ENCODE data around the gene GSTA3.

GSTA3 gene

GRCh38 chr6:52933778-52934177 is 24.3 kb upstream of the GSTA3 start:
- TF ChIP-seq, protein P1, sequence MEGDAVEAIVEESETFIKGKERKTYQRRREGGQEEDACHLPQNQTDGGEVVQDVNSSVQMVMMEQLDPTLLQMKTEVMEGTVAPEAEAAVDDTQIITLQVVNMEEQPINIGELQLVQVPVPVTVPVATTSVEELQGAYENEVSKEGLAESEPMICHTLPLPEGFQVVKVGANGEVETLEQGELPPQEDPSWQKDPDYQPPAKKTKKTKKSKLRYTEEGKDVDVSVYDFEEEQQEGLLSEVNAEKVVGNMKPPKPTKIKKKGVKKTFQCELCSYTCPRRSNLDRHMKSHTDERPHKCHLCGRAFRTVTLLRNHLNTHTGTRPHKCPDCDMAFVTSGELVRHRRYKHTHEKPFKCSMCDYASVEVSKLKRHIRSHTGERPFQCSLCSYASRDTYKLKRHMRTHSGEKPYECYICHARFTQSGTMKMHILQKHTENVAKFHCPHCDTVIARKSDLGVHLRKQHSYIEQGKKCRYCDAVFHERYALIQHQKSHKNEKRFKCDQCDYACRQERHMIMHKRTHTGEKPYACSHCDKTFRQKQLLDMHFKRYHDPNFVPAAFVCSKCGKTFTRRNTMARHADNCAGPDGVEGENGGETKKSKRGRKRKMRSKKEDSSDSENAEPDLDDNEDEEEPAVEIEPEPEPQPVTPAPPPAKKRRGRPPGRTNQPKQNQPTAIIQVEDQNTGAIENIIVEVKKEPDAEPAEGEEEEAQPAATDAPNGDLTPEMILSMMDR (IDR thresholded peaks at IDR 0.05): no peak

DNA sequence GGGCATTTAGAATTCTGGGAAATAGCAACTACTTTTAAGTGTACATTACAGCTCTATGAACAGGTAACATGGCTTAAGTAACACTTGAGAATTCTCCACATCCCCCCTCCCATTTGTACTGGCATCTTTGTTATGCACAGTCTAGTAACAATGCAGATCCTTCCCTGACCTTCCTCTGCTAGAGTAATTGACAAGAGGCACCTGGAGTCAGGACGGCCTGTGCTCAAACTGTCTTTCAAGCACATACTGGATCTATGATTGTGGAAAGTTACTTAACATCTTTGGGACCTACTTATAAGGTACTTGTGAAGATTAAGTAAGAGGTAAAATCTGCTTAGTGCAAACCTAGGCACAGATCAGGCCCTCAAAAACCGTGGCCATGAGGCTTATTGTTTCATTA is 21.9 kb upstream of the GSTA3 start:
- TF ChIP-seq, protein P1 (IDR thresholded peaks at IDR 0.05): no peak

- TF ChIP-seq, protein P1 (IDR thresholded peaks at IDR 0.05): no peak
These were observed 20.0 kb upstream of the GSTA3 start for GRCh38 chr6:52929321-52930164.

DNA sequence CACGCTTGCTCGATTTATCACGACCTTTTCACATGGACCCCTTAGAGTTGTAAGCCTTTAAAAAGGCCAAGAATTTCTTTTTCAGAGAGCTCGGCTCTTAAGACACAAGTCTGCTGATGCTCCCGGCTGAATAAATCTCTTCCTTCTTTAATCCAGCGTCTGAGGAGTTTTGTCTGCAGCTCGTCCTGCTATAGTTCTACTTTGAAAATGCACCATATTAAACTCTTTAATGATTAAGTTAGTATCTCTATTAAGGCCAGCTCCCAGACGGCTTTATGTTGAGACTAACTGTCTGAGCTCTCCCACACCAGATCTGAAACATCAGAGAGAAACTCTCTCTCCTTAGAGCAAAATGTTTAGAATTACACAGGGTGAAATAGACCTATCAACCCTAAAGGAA is 18.0 kb upstream of the GSTA3 start:
- TF ChIP-seq, protein P1 (IDR thresholded peaks at IDR 0.05): no peak

DNA sequence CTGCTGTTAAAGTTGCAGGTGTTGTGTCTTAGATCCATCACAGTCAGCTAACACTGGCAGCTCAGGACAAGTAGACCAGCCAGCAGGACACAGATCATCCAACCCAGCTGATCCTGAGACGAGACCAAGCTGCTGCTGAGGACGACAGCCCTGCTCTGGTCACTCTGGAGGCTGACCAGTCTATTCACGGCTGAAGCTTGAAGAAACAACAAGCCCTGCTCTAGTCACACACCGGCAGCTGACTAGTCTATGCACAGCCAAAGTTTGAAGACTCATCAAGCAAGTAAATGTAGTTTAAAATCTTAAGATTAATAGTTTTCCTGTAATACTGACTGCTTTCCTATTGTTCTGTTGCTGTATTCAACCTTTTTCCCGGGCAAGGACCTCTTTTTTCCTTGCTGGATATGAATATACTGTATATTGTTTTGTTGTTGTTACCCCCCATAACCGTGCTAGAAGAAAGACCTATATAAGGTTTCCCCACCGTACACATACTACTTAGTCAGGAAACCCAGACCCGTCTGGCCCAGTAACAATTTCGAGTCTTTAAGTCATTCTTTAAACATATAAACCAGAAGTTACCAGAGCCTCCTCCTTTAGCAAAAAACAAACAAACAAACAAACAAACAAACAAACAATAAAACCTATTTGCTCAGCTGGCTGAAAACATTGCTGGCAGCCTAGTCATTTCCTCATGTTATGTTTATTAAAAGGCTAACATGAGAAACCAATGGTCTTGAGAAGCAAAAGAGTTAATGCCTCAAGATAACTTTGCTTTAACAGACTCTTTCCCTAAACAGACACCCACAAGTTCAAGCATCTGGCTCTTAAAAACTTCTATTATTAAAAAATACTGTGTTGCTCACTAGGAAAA is 16.7 kb upstream of the GSTA3 start:
- TF ChIP-seq, protein P1 (IDR thresholded peaks at IDR 0.05): no peak

- TF ChIP-seq, protein P1 (IDR thresholded peaks at IDR 0.05): no peak
These were observed 15.5 kb upstream of the GSTA3 start for GRCh38 chr6:52925042-52925441.

DNA sequence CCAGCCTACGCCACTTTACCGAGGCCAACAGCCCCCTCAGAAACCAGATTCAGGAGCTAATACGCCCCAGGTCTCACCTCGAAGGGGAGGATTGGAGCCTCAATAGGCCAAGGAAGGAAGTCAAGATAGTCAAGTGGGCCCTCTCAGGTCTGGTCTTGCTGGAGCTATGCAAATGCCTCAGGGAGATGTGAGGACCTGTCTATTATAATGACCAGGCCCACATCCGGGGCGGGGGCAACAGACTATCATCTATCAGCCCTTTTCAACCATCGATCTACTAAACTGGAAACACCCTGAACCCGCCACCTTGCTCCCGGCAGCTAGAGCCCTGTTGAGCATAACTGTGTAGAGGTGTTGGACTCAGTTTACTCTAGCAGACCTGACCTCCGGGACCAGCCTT is 12.7 kb upstream of the GSTA3 start:
- TF ChIP-seq, protein P1 (IDR thresholded peaks at IDR 0.05): no peak
